SK-N-SH (cell line): Measurements from ENCODE around the gene ATP5F1E. TPM values are rescaled to one million over a fixed set of nuclear protein-coding genes. Genes with fewer than 3 reads are reported as not detected.

Experiments used
- CTCF ChIA-PET: fragments of 300-600, 350-600 bp; formaldehyde crosslinking; extraction: SDS; loops from one replicate; lab custom pipeline; 2021; lab: Yijun Ruan, JAX
- POLR2A ChIA-PET: fragments of 350-600 bp; sonication (Branson Sonifier 250); formaldehyde crosslinking; extraction: SDS; loops from one replicate; lab custom pipeline; 2020; ENCODE audit warnings: antibody characterized with exemption, inconsistent platforms; lab: Yijun Ruan, JAX
- DNase-seq: peaks from one replicate; pipeline ENCODE4 v3.0.0; 2012
- H2AFZ ChIP-seq: fragments of 200-600 bp; sonication (generic); 2 replicates; pipeline ENCODE4 v1.8.1; 2016; ENCODE audit warnings: antibody characterized with exemption, mild to moderate bottlenecking, low read depth
- H3F3A ChIP-seq: fragments of 200-600 bp; sonication (generic); replicated peaks from 2 replicates; pipeline ENCODE3; 2016; ENCODE audit warnings: antibody characterized with exemption, mild to moderate bottlenecking; ENCODE audit not compliant: insufficient read depth
- H3K27ac ChIP-seq, 2 experiments: fragments of 200-500 bp in 1 of 2; fragments of 200-600 bp in 1 of 2; sonication (Bioruptor generic) in 1 of 2; sonication (generic), shearing (Covaris generic) in 1 of 2; 2 replicates each; pipeline versions ENCODE4 v1.5.1 to v1.6.1; 2014 to 2016; ENCODE audit warnings: low read depth in 2 of 2, inconsistent platforms in 1 of 2, low read length in 1 of 2, mild to moderate bottlenecking in 1 of 2, mixed read lengths in 1 of 2
- H3K27me3 ChIP-seq: fragments of 200-600 bp; sonication (generic), shearing (Covaris generic); 2 replicates; pipeline ENCODE4 v1.6.1; 2016; ENCODE audit warnings: mixed run types; ENCODE audit not compliant: insufficient read depth
- H3K36me3 ChIP-seq, 2 experiments: fragments of 200-500 bp in 1 of 2; fragments of 200-600 bp in 1 of 2; sonication (Bioruptor generic) in 1 of 2; sonication (generic) in 1 of 2; replicated peaks in 1 of 2; 2 replicates each; pipeline versions ENCODE3 to v1.5.1; 2014 to 2016; ENCODE audit warnings: low read length in 1 of 2, mild to moderate bottlenecking in 1 of 2; ENCODE audit not compliant: insufficient read depth in 2 of 2, control insufficient read depth in 1 of 2
- H3K4me1 ChIP-seq, 2 experiments: fragments of 200-500 bp in 1 of 2; fragments of 200-600 bp in 1 of 2; sonication (Bioruptor generic) in 1 of 2; sonication (generic), shearing (Covaris generic) in 1 of 2; 2 replicates each; pipeline versions ENCODE4 v1.5.1 to v1.6.1; 2014 to 2016; ENCODE audit warnings: low read depth in 1 of 2, low read length in 1 of 2, mixed run types in 1 of 2; ENCODE audit not compliant: insufficient read depth in 2 of 2, control insufficient read depth in 1 of 2
- H3K4me2 ChIP-seq: fragments of 200-600 bp; sonication (generic), shearing (Covaris generic); 2 replicates; pipeline ENCODE4 v1.6.1; 2017; ENCODE audit warnings: mixed run types
- H3K4me3 ChIP-seq, 2 experiments: fragments of 200-500 bp in 1 of 2; fragments of 200-600 bp in 1 of 2; sonication (Bioruptor generic) in 1 of 2; sonication (generic), shearing (Covaris generic) in 1 of 2; 2 replicates each; pipeline versions ENCODE4 v1.5.1 to v1.8.1; 2014 to 2016; ENCODE audit warnings: low read depth in 2 of 2, inconsistent platforms in 1 of 2, low read length in 1 of 2, mild to moderate bottlenecking in 1 of 2, mixed read lengths in 1 of 2, moderate library complexity in 1 of 2
- H3K79me2 ChIP-seq: fragments of 200-600 bp; sonication (generic); 2 replicates; pipeline ENCODE4 v1.8.1; 2017; ENCODE audit warnings: mild to moderate bottlenecking; ENCODE audit not compliant: insufficient read depth
- H3K9ac ChIP-seq: fragments of 200-600 bp; sonication (generic); 2 replicates; pipeline ENCODE4 v1.6.1; 2017; ENCODE audit warnings: mixed run types
- H3K9me2 ChIP-seq: fragments of 200-600 bp; sonication (generic); 2 replicates; pipeline ENCODE4 v1.6.1; 2017; ENCODE audit warnings: mixed run types
- H3K9me3 ChIP-seq: fragments of 200-600 bp; sonication (generic); 2 replicates; pipeline ENCODE4 v1.6.1; 2017; ENCODE audit warnings: mixed run types, mild to moderate bottlenecking, moderate library complexity
- H4K20me1 ChIP-seq: fragments of 200-600 bp; sonication (generic); 2 replicates; pipeline ENCODE4 v1.6.1; 2017; ENCODE audit warnings: mild to moderate bottlenecking, mixed run types; ENCODE audit not compliant: insufficient read depth
- ELF1 ChIP-seq: IDR thresholded peaks from 2 replicates; pipeline ENCODE4 v1.4.0; 2012
- GATA2 ChIP-seq: sonication (generic); formaldehyde crosslinking; IDR thresholded peaks from 2 replicates; pipeline ENCODE4 v1.5.0; 2020; ENCODE audit warnings: mild to moderate bottlenecking, missing genetic modification reagents
- NFIC ChIP-seq: IDR thresholded peaks from 2 replicates; pipeline ENCODE4 v1.4.0; 2012; ENCODE audit warnings: borderline replicate concordance
- RCOR1 ChIP-seq: fragments of 150-350 bp; IDR thresholded peaks from 2 replicates; pipeline ENCODE4 v1.6.1; 2017; ENCODE audit warnings: antibody characterized with exemption, low read length
- SIN3A ChIP-seq: IDR thresholded peaks from 2 replicates; pipeline ENCODE4 v1.6.1; 2012; ENCODE audit warnings: low read depth, mild to moderate bottlenecking, low read length, moderate library complexity, borderline replicate concordance
- WGBS: methylation state at CpG from one replicate; pipeline ENCODE4 v1.1.6; 2017; ENCODE audit warnings: low lambda C conversion rate; 5-methylcytosine and 5-hydroxymethylcytosine counted together
- polyA plus RNA-seq, 3 experiments: library from polyadenylated mRNA; depleted of rRNA; stranded (reverse); fragments of >200 nt; gene quantifications; 2 replicates each; pipeline ENCODE4 v1.2.3, GENCODE V29; 2012
- TF ChIP-seq, protein P1 (sequence below): fragments of 150-350 bp; IDR thresholded peaks from 2 replicates; pipeline ENCODE4 v1.6.1; 2017; ENCODE audit warnings: antibody characterized with exemption, low read length, low read depth, borderline replicate concordance
- TF ChIP-seq, protein P2 (sequence below): IDR thresholded peaks from 2 replicates; pipeline ENCODE4 v1.4.0; 2012; ENCODE audit warnings: low read depth, borderline replicate concordance
- TF ChIP-seq, protein P3 (sequence below): IDR thresholded peaks from 2 replicates; pipeline ENCODE4 v1.4.0; 2012; ENCODE audit warnings: low read depth, borderline replicate concordance

Gene ATP5F1E
- polyA plus RNA-seq, 1 of the 3 experiments (the other 2 are of a cell fraction) = 60.8 TPM

DNA sequence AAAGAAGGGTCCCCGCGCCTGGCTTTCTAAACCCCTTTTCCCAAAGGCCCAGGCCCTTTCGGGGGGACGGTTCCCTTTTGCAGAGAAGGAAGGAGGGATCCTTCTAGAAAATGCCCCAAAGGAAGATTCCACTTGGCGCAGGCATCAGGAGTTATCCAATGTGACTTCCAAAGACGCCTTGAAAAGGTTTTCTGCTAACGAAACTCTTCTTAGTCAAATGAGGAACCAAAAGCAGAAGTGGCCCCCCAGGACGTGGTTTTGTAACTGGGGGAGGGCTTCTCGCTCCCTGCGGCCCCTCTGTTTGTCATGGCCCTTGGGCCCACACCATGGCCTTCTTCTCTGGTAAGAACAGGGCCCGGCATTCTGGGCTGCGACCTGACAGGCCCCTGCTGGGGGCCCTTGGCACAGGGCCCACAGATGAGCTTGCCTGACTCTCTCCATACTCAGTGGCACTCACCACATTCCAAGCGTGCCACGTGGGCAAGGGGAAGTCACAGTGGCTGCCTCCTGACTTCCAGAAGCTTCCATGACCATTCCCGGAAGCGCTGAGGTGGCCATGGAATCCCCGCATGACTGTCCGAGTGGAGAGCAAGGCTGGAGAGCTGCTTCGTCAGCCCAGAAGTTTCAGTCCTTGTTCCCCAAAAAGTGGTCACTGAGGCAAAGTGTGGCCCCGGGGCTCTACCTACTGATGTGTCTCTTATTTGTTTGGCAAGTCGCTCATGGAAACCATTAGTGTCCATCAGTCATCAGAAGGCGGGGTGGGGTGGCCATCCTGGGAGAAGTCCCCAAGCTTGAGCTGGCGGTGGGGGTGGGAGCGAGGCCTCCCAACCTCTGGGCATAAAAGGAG, 24.2 kb downstream of the ATP5F1E start:
- H3K27ac ChIP-seq = no peak overlapping the region
- POLR2A ChIA-PET = no interaction called here
- no peaks in the 10 kb centered on the region for H3K27me3 ChIP-seq
- peaks cover 9 to 10% of the 10 kb centered on the region in 2 experiments; a peak in 2 of 4 replicates for H3K4me1 ChIP-seq
- H2AFZ ChIP-seq = no peak overlapping the region
- H3K79me2 ChIP-seq = no peaks in the 10 kb centered on the region
- no peaks in the 10 kb centered on the region for H3K9me2 ChIP-seq
- CTCF ChIA-PET = interaction anchor here (0.9 to 1.4 kb wide), 2 partner anchors 12 to 448 kb away, joined by 3 to 5 read pairs; no protein-coding TSS in a partner anchor
- no peaks in the 10 kb centered on the region for H4K20me1 ChIP-seq
- no peak overlapping the region for H3K4me3 ChIP-seq
- H3K9me3 ChIP-seq = no peaks in the 10 kb centered on the region
- TF ChIP-seq, protein P1, sequence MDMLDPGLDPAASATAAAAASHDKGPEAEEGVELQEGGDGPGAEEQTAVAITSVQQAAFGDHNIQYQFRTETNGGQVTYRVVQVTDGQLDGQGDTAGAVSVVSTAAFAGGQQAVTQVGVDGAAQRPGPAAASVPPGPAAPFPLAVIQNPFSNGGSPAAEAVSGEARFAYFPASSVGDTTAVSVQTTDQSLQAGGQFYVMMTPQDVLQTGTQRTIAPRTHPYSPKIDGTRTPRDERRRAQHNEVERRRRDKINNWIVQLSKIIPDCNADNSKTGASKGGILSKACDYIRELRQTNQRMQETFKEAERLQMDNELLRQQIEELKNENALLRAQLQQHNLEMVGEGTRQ = no peak
- TF ChIP-seq NFIC (no peak), RCOR1 (no peak), GATA2 (CRISPR knock-in tag) (no peak), ELF1 (no peak), SIN3A (no peak)
- TF ChIP-seq, protein P2, sequence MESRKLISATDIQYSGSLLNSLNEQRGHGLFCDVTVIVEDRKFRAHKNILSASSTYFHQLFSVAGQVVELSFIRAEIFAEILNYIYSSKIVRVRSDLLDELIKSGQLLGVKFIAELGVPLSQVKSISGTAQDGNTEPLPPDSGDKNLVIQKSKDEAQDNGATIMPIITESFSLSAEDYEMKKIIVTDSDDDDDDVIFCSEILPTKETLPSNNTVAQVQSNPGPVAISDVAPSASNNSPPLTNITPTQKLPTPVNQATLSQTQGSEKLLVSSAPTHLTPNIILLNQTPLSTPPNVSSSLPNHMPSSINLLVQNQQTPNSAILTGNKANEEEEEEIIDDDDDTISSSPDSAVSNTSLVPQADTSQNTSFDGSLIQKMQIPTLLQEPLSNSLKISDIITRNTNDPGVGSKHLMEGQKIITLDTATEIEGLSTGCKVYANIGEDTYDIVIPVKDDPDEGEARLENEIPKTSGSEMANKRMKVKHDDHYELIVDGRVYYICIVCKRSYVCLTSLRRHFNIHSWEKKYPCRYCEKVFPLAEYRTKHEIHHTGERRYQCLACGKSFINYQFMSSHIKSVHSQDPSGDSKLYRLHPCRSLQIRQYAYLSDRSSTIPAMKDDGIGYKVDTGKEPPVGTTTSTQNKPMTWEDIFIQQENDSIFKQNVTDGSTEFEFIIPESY = no peak
- DNase-seq = no peak
- no peak overlapping the region for H3K9ac ChIP-seq
- WGBS = 93% methylated on average over 14 of the region's 24 CpGs
- no peaks in the 10 kb centered on the region for H3F3A ChIP-seq
- no peaks in the 10 kb centered on the region for H3K36me3 ChIP-seq
- H3K4me2 ChIP-seq = no peak overlapping the region

DNA sequence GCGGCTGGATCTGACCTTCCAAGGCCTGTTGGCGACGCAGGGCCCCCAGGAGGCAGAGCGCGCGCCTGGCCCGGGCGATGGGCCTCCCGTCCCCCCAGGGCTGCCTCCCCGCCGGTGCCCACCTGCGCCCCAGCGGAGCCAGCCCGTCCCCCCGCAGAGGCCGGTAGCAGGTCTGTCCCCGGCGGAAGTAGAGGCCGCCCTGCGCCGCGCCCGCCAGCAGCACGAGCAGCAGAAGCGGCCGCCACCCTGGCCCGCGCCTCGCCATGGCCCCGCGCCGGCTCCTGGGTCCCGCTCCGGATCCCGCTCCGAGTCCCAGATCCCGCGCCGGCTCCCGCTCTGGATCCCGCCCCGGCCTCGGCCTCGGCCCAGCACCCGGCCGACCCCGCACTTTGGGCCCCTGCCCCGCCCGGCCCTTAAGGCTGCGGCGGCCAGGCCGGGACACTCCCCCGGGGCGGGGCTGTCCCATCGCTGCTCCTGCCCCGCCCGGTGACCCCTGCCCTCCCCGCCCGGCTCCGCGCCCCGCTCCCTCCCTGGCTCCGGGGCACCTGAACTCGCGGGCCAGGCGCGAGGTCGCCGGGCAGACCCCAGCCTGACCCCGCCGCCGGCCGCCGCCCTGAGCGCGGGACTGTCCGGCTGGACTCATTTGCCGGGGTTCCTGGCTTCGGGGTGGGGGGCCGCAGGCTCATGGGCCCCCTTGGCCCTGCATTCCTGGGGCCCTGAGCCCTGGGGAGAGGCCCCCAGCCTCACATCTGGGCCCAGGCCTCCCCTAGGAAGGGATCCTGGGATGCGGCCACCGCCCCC, 25.1 kb downstream of the ATP5F1E start, which contains the start of gene CTSZ:
CTSZ (minus strand) TSS at position 391 of the 801 bp plus-strand sequence; CDS start at position 265, 126 bp downstream.
- Histone ChIP-seq H3K36me3 (no peaks in the 10 kb centered on the region), H3K4me1 (peaks cover 9 to 10% of the 10 kb centered on the region in 2 experiments; a peak in 2 of 4 replicates), H4K20me1 (no peaks in the 10 kb centered on the region), H3K9ac (no peak within 1 kb of the TSS), H3K4me3 (no peak within 1 kb of the TSS), H3K4me2 (no peak within 1 kb of the TSS), H3K27me3 (no peaks in the 10 kb centered on the region), H3K27ac (no peak within 1 kb of the TSS), H2AFZ (no peak within 1 kb of the TSS), H3K9me3 (no peaks in the 10 kb centered on the region), H3K9me2 (no peaks in the 10 kb centered on the region), H3F3A (no peaks in the 10 kb centered on the region), H3K79me2 (no peaks in the 10 kb centered on the region)
- CTCF ChIA-PET = no interaction called here
- POLR2A ChIA-PET = no interaction called here
- DNase-seq = no peak
- WGBS = 91% methylated on average over 24 of the region's 82 CpGs
- TF ChIP-seq RCOR1 = no peak
- TF ChIP-seq, protein P3, sequence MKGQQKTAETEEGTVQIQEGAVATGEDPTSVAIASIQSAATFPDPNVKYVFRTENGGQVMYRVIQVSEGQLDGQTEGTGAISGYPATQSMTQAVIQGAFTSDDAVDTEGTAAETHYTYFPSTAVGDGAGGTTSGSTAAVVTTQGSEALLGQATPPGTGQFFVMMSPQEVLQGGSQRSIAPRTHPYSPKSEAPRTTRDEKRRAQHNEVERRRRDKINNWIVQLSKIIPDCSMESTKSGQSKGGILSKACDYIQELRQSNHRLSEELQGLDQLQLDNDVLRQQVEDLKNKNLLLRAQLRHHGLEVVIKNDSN = no peak
